Cardiac fibroblast (primary cell): ENCODE measurements around the gene STPG4.

ENCODE experiments used
- DNase-seq, 2 donors: peaks; one replicate each; pipeline versions ENCODE4 v3.0.0 to v3.0.0-alpha.2; 2010; ENCODE audit warnings: low read depth in 2 of 2
- H3K4me3 ChIP-seq, 2 donors: replicated peaks in 1 of 2; 1 replicate in 1 of 2; 2 replicates in 1 of 2; pipeline ENCODE4 v1.5.1; 2011; ENCODE audit warnings: low read depth in 2 of 2, low read length in 2 of 2, mild to moderate bottlenecking in 2 of 2, moderate library complexity in 1 of 2
- CTCF ChIP-seq: IDR thresholded peaks from one replicate; pipeline ENCODE4 v1.5.1; 2011; ENCODE audit warnings: low read depth, mild to moderate bottlenecking, low read length, inconsistent platforms

Gene STPG4

GRCh38 chr2:47062681-47063537 lies 92.2 kb downstream of the STPG4 start:
- TF ChIP-seq CTCF = no peak
- peak in 1 of 2 donors; percentile 47 for DNase-seq
- H3K4me3 ChIP-seq = no peak overlapping the region

- H3K4me3 ChIP-seq = no peak overlapping the region
- no peak for TF ChIP-seq CTCF
- DNase-seq = no peak
Measured at GRCh38 chr2:47061944-47062678, 93.0 kb downstream of the STPG4 start.

GRCh38 chr2:47060652-47061170 lies 94.4 kb downstream of the STPG4 start:
- TF ChIP-seq CTCF = no peak
- no peak overlapping the region for H3K4me3 ChIP-seq
- DNase-seq = no peak

- TF ChIP-seq CTCF = no peak
- peak; percentile 75 to 90 for DNase-seq
- no peak overlapping the region for H3K4me3 ChIP-seq
Measured at GRCh38 chr2:47058003-47058931, 96.8 kb downstream of the STPG4 start.

- no peak for TF ChIP-seq CTCF
- no peak overlapping the region for H3K4me3 ChIP-seq
- DNase-seq = no peak
Measured at GRCh38 chr2:47057687-47058002, 97.5 kb downstream of the STPG4 start.
